ENCODE results near the gene NKD2. TPM values are rescaled to one million over a fixed set of nuclear protein-coding genes. Genes with fewer than 3 reads are reported as not detected.
A peak's percentile ranks its signal among the peaks of the same experiment; 100 is the strongest.
"Not testable (repeated sequence)": the region's sequence is repeated elsewhere in the genome, so short reads cannot be mapped to it uniquely, and the experiment has no call there.

The NKD2 gene
- total and polyA plus RNA-seq, 9 of the 15 experiments (the other 6 are each of a cell fraction or from before 2014, with no cell fraction given): 0.09 to 0.64 (median 0.27) TPM; not detected in 5

DNA sequence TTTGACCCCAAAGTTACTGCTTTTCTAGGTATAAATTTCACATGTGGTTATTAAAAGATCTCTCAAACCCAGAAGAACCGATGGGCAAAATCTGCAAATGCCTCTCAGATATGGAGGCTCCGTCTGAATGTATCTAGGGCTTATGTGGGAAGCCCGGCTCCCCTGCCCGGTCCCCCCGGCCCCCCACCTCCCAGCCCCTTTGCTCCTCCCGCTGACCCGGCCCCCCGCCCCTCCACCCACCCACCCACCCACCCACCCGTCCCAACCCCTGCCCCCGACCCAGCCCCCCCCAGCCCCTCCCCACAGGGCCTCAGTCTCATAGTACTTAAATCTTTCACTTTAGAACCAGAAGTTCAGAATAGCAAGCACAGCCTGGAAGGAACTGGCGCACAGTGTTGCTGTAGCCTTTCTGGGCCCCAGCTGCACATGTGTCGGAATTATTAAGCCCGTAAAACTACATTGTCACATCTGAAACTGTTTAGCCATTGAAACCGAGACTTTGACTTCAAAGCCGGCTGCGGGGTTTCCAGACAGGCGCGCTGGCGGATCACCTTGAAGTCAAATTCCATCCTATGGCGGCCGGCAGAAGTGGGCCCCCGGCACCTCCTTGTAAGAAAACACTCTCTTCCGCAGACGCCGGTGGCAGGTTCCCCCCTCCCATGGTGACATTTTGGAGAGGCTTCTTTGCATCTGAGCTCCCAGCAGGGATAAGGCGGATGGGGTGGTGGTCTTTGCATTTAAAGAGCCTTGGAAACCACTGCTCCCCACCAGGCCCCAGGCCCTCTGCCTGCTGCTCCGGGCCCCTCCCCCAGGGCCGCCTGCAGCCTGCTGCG is 12.8 kb downstream of the NKD2 start:
- ChIA-PET CTCF (ENCODE audit: low intra/inter-chr PET ratio) (no interaction called here), POLR2A (no interaction called here)
- intact Hi-C loops (cut with micrococcal nuclease): no loop called here
- Histone ChIP-seq H2AFZ (ENCODE audit: low read depth, low read length) (no peak overlapping the region), H4K20me1 (replicated peaks; ENCODE audit: control insufficient read depth, insufficient read depth, low read length) (peaks cover 35% of the 10 kb centered on the region), H3K9ac (ENCODE audit: insufficient read depth in 1 of 2, low read depth in 2 of 2, low read length in 2 of 2) (no peak overlapping the region), H3K9me3 (replicated peaks; ENCODE audit: control insufficient read depth, insufficient read depth, low read depth, low read length) (no peaks in the 10 kb centered on the region), H3K36me3 (ENCODE audit: control insufficient read depth, insufficient read depth, low read length) (no peaks in the 10 kb centered on the region), H3K79me2 (ENCODE audit: control insufficient read depth, insufficient read depth, low read length) (no peaks in the 10 kb centered on the region), H3K4me1 (replicated peaks in 1 of 2; ENCODE audit: control insufficient read depth in 2 of 2, insufficient read depth in 2 of 2, low read length in 2 of 2) (no peaks in the 10 kb centered on the region; a peak in 2 of 5 replicates), H3K27me3 (ENCODE audit: control insufficient read depth in 2 of 2, insufficient read depth in 2 of 2, low read length in 2 of 2) (peaks cover 40 to 48% of the 10 kb centered on the region in 2 experiments), H3K4me3 (no peak overlapping the region), H3K4me2 (ENCODE audit: insufficient read depth, low read length) (no peak overlapping the region), H3K9me1 (ENCODE audit: control insufficient read depth, insufficient read depth, low read length) (no peaks in the 10 kb centered on the region), H3K27ac (ENCODE audit: extremely low read depth, low read depth, low read length) (no peak overlapping the region)
- 30% methylated on average over 20 of the region's 29 CpGs for WGBS (ENCODE audit: insufficient coverage, low coverage, missing lambda C conversion rate)
- BruUV-seq (replicated peaks): no TSS peak
- ATAC-seq (no peak; the same call in 2 of the 3 replicates), DNase-seq (ENCODE audit: extremely low read depth in 1 of 4, low spot score in 3 of 4) (no peak), FAIRE-seq (no peak)
- TF ChIP-seq ELF2 (CRISPR knock-in tag; IDR thresholded peaks at IDR 0.05) (no peak), ZBTB33 (CRISPR knock-in tag; IDR thresholded peaks at IDR 0.05) (0 out of 2 replicates have a peak, but pooled peaks have one; percentile 34)
- in situ Hi-C loops (cut with MboI): loop anchor here (10.0 kb wide), 1 partner anchor 123 kb away; no protein-coding TSS in a partner anchor

DNA sequence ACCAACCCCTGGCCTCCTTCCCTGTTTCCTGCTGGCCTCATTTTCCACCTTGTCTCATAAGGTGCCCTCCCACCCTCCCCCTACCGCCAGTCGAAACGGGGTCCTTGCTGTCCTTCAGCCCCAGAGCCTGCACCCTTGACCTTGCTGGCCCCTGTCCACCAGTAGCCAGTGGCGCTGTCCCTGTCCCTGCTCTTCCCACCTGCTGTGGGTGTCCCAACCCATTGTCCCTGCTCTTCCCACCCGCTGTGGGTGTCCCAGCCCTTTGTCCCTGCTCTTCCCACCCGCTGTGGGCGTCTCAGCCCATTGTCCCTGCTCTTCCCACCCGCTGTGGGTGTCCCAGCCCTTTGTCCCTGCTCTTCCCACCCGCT is 13.4 kb downstream of the NKD2 start:
- H3K79me2 ChIP-seq (ENCODE audit: control insufficient read depth, insufficient read depth, low read length); H3K9me3 ChIP-seq (replicated peaks; ENCODE audit: control insufficient read depth, insufficient read depth, low read depth, low read length); H3K4me1 ChIP-seq (replicated peaks in 1 of 2; ENCODE audit: control insufficient read depth in 2 of 2, insufficient read depth in 2 of 2, low read length in 2 of 2); DNase-seq (ENCODE audit: extremely low read depth in 1 of 4, low spot score in 3 of 4); H3K27ac ChIP-seq (ENCODE audit: extremely low read depth, low read depth, low read length); H3K4me3 ChIP-seq; H2AFZ ChIP-seq (ENCODE audit: low read depth, low read length); H3K9ac ChIP-seq (ENCODE audit: insufficient read depth in 1 of 2, low read depth in 2 of 2, low read length in 2 of 2); BruUV-seq (replicated peaks); H3K4me2 ChIP-seq (ENCODE audit: insufficient read depth, low read length); FAIRE-seq; ATAC-seq; CTCF ChIA-PET (ENCODE audit: low intra/inter-chr PET ratio); H3K36me3 ChIP-seq (ENCODE audit: control insufficient read depth, insufficient read depth, low read length); intact Hi-C loops (cut with micrococcal nuclease); POLR2A ChIA-PET; H3K9me1 ChIP-seq (ENCODE audit: control insufficient read depth, insufficient read depth, low read length): not testable (repeated sequence)
- WGBS (ENCODE audit: insufficient coverage, low coverage, missing lambda C conversion rate): 53% methylated on average over 4 of the region's 9 CpGs
- Histone ChIP-seq H4K20me1 (replicated peaks; ENCODE audit: control insufficient read depth, insufficient read depth, low read length) (peaks cover 30% of the 10 kb centered on the region), H3K27me3 (ENCODE audit: control insufficient read depth in 2 of 2, insufficient read depth in 2 of 2, low read length in 2 of 2) (peaks cover 34 to 48% of the 10 kb centered on the region in 2 experiments)
- in situ Hi-C loops (cut with MboI): loop anchor here (10.0 kb wide), 1 partner anchor 123 kb away; no protein-coding TSS in a partner anchor

Data from K562 (cell line).